ENCODE measurements around the gene PSMF1.

Gene PSMF1

GRCh38 chr20:1184638-1185315 lies 66.4 kb downstream of the PSMF1 start, which contains the start of gene TMEM74B:
TSS of gene TMEM74B (minus strand) at chr20:1184981. CDS start at chr20:1183801, 1,180 bp downstream.
- no peak within 1 kb of the TSS for H3K27ac ChIP-seq (ENCODE audit: low read length)
- no peak within 1 kb of the TSS for H3K9ac ChIP-seq (ENCODE audit: low read length)
- peaks cover 37% of the 10 kb centered on the region for H3K27me3 ChIP-seq (ENCODE audit: control insufficient read depth, insufficient read depth, low read length)
- peaks cover 12% of the 10 kb centered on the region for H3K4me1 ChIP-seq (ENCODE audit: control insufficient read depth, low read depth, low read length)
- H3K9me3 ChIP-seq (ENCODE audit: control insufficient read depth, low read depth, low read length), result no peaks in the 10 kb centered on the region
- peak within 1 kb of the TSS; percentile 51 for H3K4me3 ChIP-seq (ENCODE audit: low read length)
- H3K36me3 ChIP-seq (ENCODE audit: control insufficient read depth, low read depth, low read length), result no peaks in the 10 kb centered on the region

GRCh38 chr20:1185316-1185741 lies 66.9 kb downstream of the PSMF1 start:
- Histone ChIP-seq H3K9ac (ENCODE audit: low read length) (no peak overlapping the region), H3K27ac (ENCODE audit: low read length) (no peak overlapping the region), H3K4me1 (ENCODE audit: control insufficient read depth, low read depth, low read length) (peaks cover 12% of the 10 kb centered on the region), H3K36me3 (ENCODE audit: control insufficient read depth, low read depth, low read length) (no peaks in the 10 kb centered on the region), H3K9me3 (ENCODE audit: control insufficient read depth, low read depth, low read length) (no peaks in the 10 kb centered on the region), H3K4me3 (ENCODE audit: low read length) (peak overlapping the region; percentile 51), H3K27me3 (ENCODE audit: control insufficient read depth, insufficient read depth, low read length) (peaks cover 37% of the 10 kb centered on the region)

- Histone ChIP-seq H3K4me1 (ENCODE audit: control insufficient read depth, low read depth, low read length) (peaks cover 12% of the 10 kb centered on the region), H3K27me3 (ENCODE audit: control insufficient read depth, insufficient read depth, low read length) (peaks cover 37% of the 10 kb centered on the region), H3K36me3 (ENCODE audit: control insufficient read depth, low read depth, low read length) (no peaks in the 10 kb centered on the region), H3K27ac (ENCODE audit: low read length) (no peak overlapping the region), H3K4me3 (ENCODE audit: low read length) (no peak overlapping the region), H3K9me3 (ENCODE audit: control insufficient read depth, low read depth, low read length) (no peaks in the 10 kb centered on the region), H3K9ac (ENCODE audit: low read length) (no peak overlapping the region)
These were observed 67.5 kb downstream of the PSMF1 start for GRCh38 chr20:1185790-1186334.

GRCh38 chr20:1186367-1186991 lies 68.1 kb downstream of the PSMF1 start:
- Histone ChIP-seq H3K4me3 (ENCODE audit: low read length) (no peak overlapping the region), H3K27ac (ENCODE audit: low read length) (no peak overlapping the region), H3K9ac (ENCODE audit: low read length) (no peak overlapping the region), H3K4me1 (ENCODE audit: control insufficient read depth, low read depth, low read length) (peaks cover 12% of the 10 kb centered on the region), H3K27me3 (ENCODE audit: control insufficient read depth, insufficient read depth, low read length) (peaks cover 37% of the 10 kb centered on the region), H3K9me3 (ENCODE audit: control insufficient read depth, low read depth, low read length) (no peaks in the 10 kb centered on the region), H3K36me3 (ENCODE audit: control insufficient read depth, low read depth, low read length) (no peaks in the 10 kb centered on the region)

- Histone ChIP-seq H3K4me1 (ENCODE audit: control insufficient read depth, low read depth, low read length) (peaks cover 6% of the 10 kb centered on the region), H3K27me3 (ENCODE audit: control insufficient read depth, insufficient read depth, low read length) (peaks cover 34% of the 10 kb centered on the region), H3K9me3 (ENCODE audit: control insufficient read depth, low read depth, low read length) (no peaks in the 10 kb centered on the region), H3K36me3 (ENCODE audit: control insufficient read depth, low read depth, low read length) (no peaks in the 10 kb centered on the region), H3K27ac (ENCODE audit: low read length) (no peak overlapping the region), H3K4me3 (ENCODE audit: low read length) (no peak overlapping the region), H3K9ac (ENCODE audit: low read length) (no peak overlapping the region)
These were observed 69.3 kb downstream of the PSMF1 start for GRCh38 chr20:1187605-1188171.

GRCh38 chr20:1188347-1188746 lies 69.9 kb downstream of the PSMF1 start:
- Histone ChIP-seq H3K9ac (ENCODE audit: low read length) (no peak overlapping the region), H3K27me3 (ENCODE audit: control insufficient read depth, insufficient read depth, low read length) (peaks cover 27% of the 10 kb centered on the region), H3K36me3 (ENCODE audit: control insufficient read depth, low read depth, low read length) (no peaks in the 10 kb centered on the region), H3K27ac (ENCODE audit: low read length) (no peak overlapping the region), H3K4me1 (ENCODE audit: control insufficient read depth, low read depth, low read length) (peaks cover 6% of the 10 kb centered on the region), H3K4me3 (ENCODE audit: low read length) (no peak overlapping the region), H3K9me3 (ENCODE audit: control insufficient read depth, low read depth, low read length) (no peaks in the 10 kb centered on the region)

- Histone ChIP-seq H3K4me3 (ENCODE audit: low read length) (no peak overlapping the region), H3K27me3 (ENCODE audit: control insufficient read depth, insufficient read depth, low read length) (peaks cover 12% of the 10 kb centered on the region), H3K4me1 (ENCODE audit: control insufficient read depth, low read depth, low read length) (peaks cover 6% of the 10 kb centered on the region), H3K27ac (ENCODE audit: low read length) (no peak overlapping the region), H3K9me3 (ENCODE audit: control insufficient read depth, low read depth, low read length) (no peaks in the 10 kb centered on the region), H3K36me3 (ENCODE audit: control insufficient read depth, low read depth, low read length) (no peaks in the 10 kb centered on the region), H3K9ac (ENCODE audit: low read length) (no peak overlapping the region)
These were observed 71.4 kb downstream of the PSMF1 start for GRCh38 chr20:1189827-1190226.

GRCh38 chr20:1190847-1191246 lies 72.4 kb downstream of the PSMF1 start:
- peaks cover 11% of the 10 kb centered on the region for H3K27me3 ChIP-seq (ENCODE audit: control insufficient read depth, insufficient read depth, low read length)
- no peaks in the 10 kb centered on the region for H3K9me3 ChIP-seq (ENCODE audit: control insufficient read depth, low read depth, low read length)
- H3K9ac ChIP-seq (ENCODE audit: low read length), result no peak overlapping the region
- H3K36me3 ChIP-seq (ENCODE audit: control insufficient read depth, low read depth, low read length), result no peaks in the 10 kb centered on the region
- no peak overlapping the region for H3K4me3 ChIP-seq (ENCODE audit: low read length)
- H3K27ac ChIP-seq (ENCODE audit: low read length), result no peak overlapping the region
- H3K4me1 ChIP-seq (ENCODE audit: control insufficient read depth, low read depth, low read length), result peaks cover 6% of the 10 kb centered on the region

GRCh38 chr20:1191299-1191698 lies 72.9 kb downstream of the PSMF1 start:
- Histone ChIP-seq H3K27me3 (ENCODE audit: control insufficient read depth, insufficient read depth, low read length) (peaks cover 6% of the 10 kb centered on the region), H3K9me3 (ENCODE audit: control insufficient read depth, low read depth, low read length) (no peaks in the 10 kb centered on the region), H3K27ac (ENCODE audit: low read length) (no peak overlapping the region), H3K4me3 (ENCODE audit: low read length) (no peak overlapping the region), H3K36me3 (ENCODE audit: control insufficient read depth, low read depth, low read length) (no peaks in the 10 kb centered on the region), H3K9ac (ENCODE audit: low read length) (no peak overlapping the region), H3K4me1 (ENCODE audit: control insufficient read depth, low read depth, low read length) (peaks cover 6% of the 10 kb centered on the region)

GRCh38 chr20:1195226-1195625 lies 76.8 kb downstream of the PSMF1 start:
- Histone ChIP-seq H3K27me3 (ENCODE audit: control insufficient read depth, insufficient read depth, low read length) (no peaks in the 10 kb centered on the region), H3K9ac (ENCODE audit: low read length) (no peak overlapping the region), H3K9me3 (ENCODE audit: control insufficient read depth, low read depth, low read length) (no peaks in the 10 kb centered on the region), H3K27ac (ENCODE audit: low read length) (no peak overlapping the region), H3K36me3 (ENCODE audit: control insufficient read depth, low read depth, low read length) (no peaks in the 10 kb centered on the region), H3K4me3 (ENCODE audit: low read length) (no peak overlapping the region), H3K4me1 (ENCODE audit: control insufficient read depth, low read depth, low read length) (no peaks in the 10 kb centered on the region)

GRCh38 chr20:1196634-1197033 lies 78.2 kb downstream of the PSMF1 start:
- Histone ChIP-seq H3K4me1 (ENCODE audit: control insufficient read depth, low read depth, low read length) (no peaks in the 10 kb centered on the region), H3K4me3 (ENCODE audit: low read length) (no peak overlapping the region), H3K36me3 (ENCODE audit: control insufficient read depth, low read depth, low read length) (no peaks in the 10 kb centered on the region), H3K9ac (ENCODE audit: low read length) (no peak overlapping the region), H3K27ac (ENCODE audit: low read length) (no peak overlapping the region), H3K27me3 (ENCODE audit: control insufficient read depth, insufficient read depth, low read length) (no peaks in the 10 kb centered on the region), H3K9me3 (ENCODE audit: control insufficient read depth, low read depth, low read length) (no peaks in the 10 kb centered on the region)

Data from iPS-18a (cell line).